GM19193 (cell line): ENCODE results near the gene SLC16A12.

Experiments used
- POLR2A ChIP-seq: IDR thresholded peaks from 4 replicates; pipeline ENCODE4 v1.6.1; 2011; ENCODE audit not compliant: insufficient read depth, insufficient read length; ENCODE audit errors: extremely low read depth

The SLC16A12 gene

GRCh38 chr10:89555688-89556445 lies 20.5 kb upstream of the SLC16A12 start:
- no peak for TF ChIP-seq POLR2A

GRCh38 chr10:89554433-89554832 lies 19.0 kb upstream of the SLC16A12 start:
- no peak for TF ChIP-seq POLR2A

GRCh38 chr10:89553064-89553734 lies 17.8 kb upstream of the SLC16A12 start:
- no peak for TF ChIP-seq POLR2A

- TF ChIP-seq POLR2A: no peak
Measured at GRCh38 chr10:89552213-89552612, 16.8 kb upstream of the SLC16A12 start.

GRCh38 chr10:89550509-89550908 lies 15.1 kb upstream of the SLC16A12 start:
- TF ChIP-seq POLR2A: no peak

GRCh38 chr10:89549510-89549909 lies 14.1 kb upstream of the SLC16A12 start:
- TF ChIP-seq POLR2A: no peak

- TF ChIP-seq POLR2A: no peak
Measured at GRCh38 chr10:89548673-89549072, 13.3 kb upstream of the SLC16A12 start.

GRCh38 chr10:89547853-89548513 lies 12.6 kb upstream of the SLC16A12 start:
- TF ChIP-seq POLR2A: no peak

- no peak for TF ChIP-seq POLR2A
Measured at GRCh38 chr10:89543841-89544240, 8.4 kb upstream of the SLC16A12 start.

GRCh38 chr10:89540420-89540949 lies 5.1 kb upstream of the SLC16A12 start:
- TF ChIP-seq POLR2A: no peak

- no peak for TF ChIP-seq POLR2A
Measured at GRCh38 chr10:89537364-89537763, 2.0 kb upstream of the SLC16A12 start.

- TF ChIP-seq POLR2A: no peak
Measured at GRCh38 chr10:89536013-89536354, 590 bp upstream of the SLC16A12 start.

GRCh38 chr10:89534826-89535166 lies 598 bp downstream of the SLC16A12 start:
- TF ChIP-seq POLR2A: no peak

- TF ChIP-seq POLR2A: no peak
Measured at GRCh38 chr10:89532476-89532875, 2.9 kb downstream of the SLC16A12 start.

GRCh38 chr10:89531359-89531758 lies 4.0 kb downstream of the SLC16A12 start:
- no peak for TF ChIP-seq POLR2A

GRCh38 chr10:89526358-89526757 lies 9.0 kb downstream of the SLC16A12 start:
- no peak for TF ChIP-seq POLR2A

- no peak for TF ChIP-seq POLR2A
Measured at GRCh38 chr10:89525556-89525955, 9.8 kb downstream of the SLC16A12 start.

GRCh38 chr10:89524279-89524678 lies 11.1 kb downstream of the SLC16A12 start:
- no peak for TF ChIP-seq POLR2A
